Upper lobe of right lung (tissue), 1 donor: Measurements from ENCODE around the gene PDPN. TPM values are rescaled to one million over a fixed set of nuclear protein-coding genes. Genes with fewer than 3 reads are reported as not detected.

Experiments used
- ATAC-seq: fragments of 200-7000 bp; cut with Tn5 transposase; one replicate; pipeline ENCODE4 v1.9.1; 2020; ENCODE audit warnings: mild to moderate bottlenecking, moderate library complexity
- DNase-seq: peaks from one replicate; pipeline ENCODE4 v3.0.0-alpha.2; 2020
- H3K27ac ChIP-seq: fragments of 200-600 bp; one replicate; pipeline ENCODE4 v1.8.0; 2022
- H3K27me3 ChIP-seq: fragments of 200-600 bp; one replicate; pipeline ENCODE4 v1.8.0; 2022; ENCODE audit warnings: mild to moderate bottlenecking
- H3K36me3 ChIP-seq: fragments of 200-600 bp; one replicate; pipeline ENCODE4 v1.8.0; 2022
- H3K4me1 ChIP-seq: fragments of 200-600 bp; one replicate; pipeline ENCODE4 v1.8.0; 2022
- H3K4me3 ChIP-seq: fragments of 200-600 bp; one replicate; pipeline ENCODE4 v1.8.0; 2022; ENCODE audit warnings: mild to moderate bottlenecking
- H3K9me3 ChIP-seq: fragments of 200-600 bp; one replicate; pipeline ENCODE4 v1.8.0; 2022
- CTCF ChIP-seq: fragments of 200-600 bp; IDR thresholded peaks from one replicate; pipeline ENCODE4 v1.8.0; 2022; ENCODE audit warnings: antibody characterized with exemption
- intact Hi-C: fragments of 100-400 bp; cut with DNase I; formaldehyde crosslinking; loops from one replicate; pipeline ENCODE4 v1.11.0; 2022
- total RNA-seq: library from RNA; stranded (reverse); fragmentation: NEBNext Ultra II Directional; extraction: Animal tissue kit (Norgen Biotek cat#: 25700); gene quantifications from one replicate; pipeline ENCODE4 v1.2.1, GENCODE V29; 2021
- donor health status: DM: no; HTN: yes; CAD: no; lungs with severe emphysema.

Gene PDPN
- total RNA-seq, 1 donor from 2014 or later: 47.0 TPM

DNA sequence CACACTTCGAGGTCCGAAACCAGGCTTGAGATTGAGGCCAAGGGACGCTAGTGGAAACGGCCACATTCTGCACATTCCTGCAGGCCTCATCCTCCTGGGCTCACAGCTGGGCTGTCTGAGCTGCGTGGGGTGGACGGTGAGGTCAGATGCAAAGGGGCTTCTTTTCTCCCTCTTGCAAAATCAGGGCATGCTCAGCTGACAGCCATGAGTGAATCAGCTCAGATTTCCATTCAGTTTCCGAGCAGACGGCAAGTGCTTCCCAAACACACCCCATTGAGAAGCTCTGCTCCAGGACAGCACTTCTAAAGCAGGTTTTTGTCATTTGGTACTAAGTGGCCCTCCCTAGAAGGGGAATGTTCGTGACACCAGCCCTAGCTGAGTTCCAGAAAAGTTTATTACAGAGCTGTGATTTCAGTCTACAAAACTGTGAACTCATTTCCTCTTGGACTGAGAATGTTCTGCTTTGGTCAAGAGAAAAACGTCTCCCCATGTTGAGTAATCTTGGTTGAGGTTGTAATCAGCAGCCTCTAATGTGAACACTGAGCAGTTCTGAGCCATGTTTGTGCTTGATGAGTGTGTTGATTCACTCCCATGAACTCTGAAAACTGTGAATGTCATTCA is 10.0 kb downstream of the PDPN start:
- Histone ChIP-seq H3K36me3 (no peaks in the 10 kb centered on the region), H3K27me3 (no peaks in the 10 kb centered on the region), H3K4me3 (no peak overlapping the region), H3K27ac (peak overlapping the region; percentile 59), H3K4me1 (peaks cover 9% of the 10 kb centered on the region), H3K9me3 (no peaks in the 10 kb centered on the region)
- intact Hi-C loops: no loop called here
- ATAC-seq: peak; percentile 80
- TF ChIP-seq CTCF: no peak
- no peak for DNase-seq

DNA sequence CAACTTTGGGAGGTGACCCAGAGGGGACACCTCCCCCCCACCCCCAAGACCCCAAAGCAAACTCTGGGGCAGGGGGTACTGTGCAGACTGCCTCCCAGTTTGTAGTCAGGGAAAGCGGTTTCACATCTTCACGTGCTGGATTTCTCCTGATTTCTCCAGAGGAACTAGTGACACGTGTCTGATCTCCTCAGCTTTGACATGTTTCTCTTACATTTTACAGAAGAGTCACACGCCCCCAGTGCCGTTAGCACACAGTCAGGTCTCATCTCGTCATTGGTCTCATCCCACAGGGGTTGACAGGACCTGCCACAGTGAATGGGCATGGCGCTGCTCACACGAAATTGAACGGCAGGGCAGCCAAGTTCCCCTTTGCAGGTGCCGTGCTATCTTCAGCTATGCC is 11.8 kb downstream of the PDPN start:
- Histone ChIP-seq H3K4me1 (peaks cover 13% of the 10 kb centered on the region), H3K27ac (no peak overlapping the region), H3K9me3 (no peaks in the 10 kb centered on the region), H3K4me3 (no peak overlapping the region), H3K36me3 (no peaks in the 10 kb centered on the region), H3K27me3 (no peaks in the 10 kb centered on the region)
- ATAC-seq: no peak
- intact Hi-C loops: no loop called here
- TF ChIP-seq CTCF: no peak
- no peak for DNase-seq

GRCh38 chr1:13597166-13597565 is 13.5 kb downstream of the PDPN start:
- Histone ChIP-seq H3K4me3 (no peak overlapping the region), H3K9me3 (no peaks in the 10 kb centered on the region), H3K27ac (no peak overlapping the region), H3K27me3 (no peaks in the 10 kb centered on the region), H3K36me3 (no peaks in the 10 kb centered on the region), H3K4me1 (peaks cover 13% of the 10 kb centered on the region)
- no peak for TF ChIP-seq CTCF
- DNase-seq (no peak), ATAC-seq (no peak)
- intact Hi-C loops: no loop called here

GRCh38 chr1:13600762-13601453 is 17.3 kb downstream of the PDPN start:
- H3K4me1 ChIP-seq: peaks cover 4% of the 10 kb centered on the region
- H3K27ac ChIP-seq: peak overlapping the region; percentile 25
- no peaks in the 10 kb centered on the region for H3K9me3 ChIP-seq
- H3K27me3 ChIP-seq: no peaks in the 10 kb centered on the region
- TF ChIP-seq CTCF: no peak
- intact Hi-C loops: no loop called here
- no peak overlapping the region for H3K4me3 ChIP-seq
- DNase-seq (no peak), ATAC-seq (peak; percentile 68)
- H3K36me3 ChIP-seq: no peaks in the 10 kb centered on the region

DNA sequence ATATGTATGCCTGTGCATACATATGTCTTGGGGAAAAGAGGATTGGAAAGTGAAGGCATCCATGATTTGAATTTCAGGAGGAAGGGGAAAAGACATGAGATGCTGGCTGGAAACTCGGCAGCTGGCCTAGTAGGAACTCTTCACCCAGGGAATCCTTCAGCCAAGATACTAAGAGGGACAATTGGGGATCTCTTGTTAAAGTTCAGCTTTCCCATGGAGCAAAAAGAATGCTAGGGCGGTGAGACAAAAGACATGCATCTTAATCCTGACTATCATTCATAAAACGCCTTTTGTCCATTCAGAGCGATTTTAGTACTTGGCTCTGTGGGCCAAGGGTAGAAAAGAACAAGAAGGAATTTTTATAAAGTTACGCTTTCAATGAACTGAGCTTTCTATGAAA is 20.5 kb downstream of the PDPN start:
- H3K4me1 ChIP-seq: peaks cover 4% of the 10 kb centered on the region
- no peak overlapping the region for H3K4me3 ChIP-seq
- ATAC-seq (no peak), DNase-seq (no peak)
- no peak overlapping the region for H3K27ac ChIP-seq
- intact Hi-C loops: no loop called here
- no peaks in the 10 kb centered on the region for H3K9me3 ChIP-seq
- no peak for TF ChIP-seq CTCF
- no peaks in the 10 kb centered on the region for H3K27me3 ChIP-seq
- H3K36me3 ChIP-seq: no peaks in the 10 kb centered on the region
